GM19193 (cell line): ENCODE results near the gene POLE.

ENCODE experiments used
- POLR2A ChIP-seq: IDR thresholded peaks from 4 replicates; pipeline ENCODE4 v1.6.1; 2011; ENCODE audit not compliant: insufficient read depth, insufficient read length; ENCODE audit errors: extremely low read depth

The POLE gene

GRCh38 chr12:132635076-132635955 is 51.8 kb downstream of the POLE start:
- no peak for TF ChIP-seq POLR2A

DNA sequence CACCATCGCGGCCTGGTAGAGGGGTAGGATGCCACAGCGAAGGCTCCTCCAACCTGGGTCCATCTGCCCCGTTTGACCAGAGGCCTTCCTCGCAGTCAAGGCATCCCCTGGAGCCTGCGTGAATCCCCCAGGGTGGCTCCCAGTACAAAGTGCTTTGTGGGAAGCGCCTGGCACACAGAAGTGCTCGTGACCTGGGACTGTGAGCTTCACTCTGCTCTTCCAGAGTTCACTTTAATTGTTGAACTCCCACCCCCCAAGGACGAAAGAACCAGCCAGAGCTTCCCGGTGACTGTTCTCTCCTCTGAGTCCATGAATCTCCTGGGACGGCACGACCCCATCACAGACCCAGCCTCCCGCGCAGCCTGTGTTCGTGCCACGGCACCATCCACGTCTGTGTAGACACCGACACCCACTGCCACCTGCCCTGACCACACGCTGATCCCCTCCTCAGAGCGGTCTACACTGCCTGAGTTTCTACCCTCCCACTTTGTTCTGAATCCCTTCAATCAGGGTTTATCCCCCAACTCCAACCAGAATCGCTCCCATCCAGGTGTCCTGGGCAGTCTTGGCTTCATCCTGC is 52.6 kb downstream of the POLE start:
- TF ChIP-seq POLR2A = no peak

GRCh38 chr12:132633901-132634300 is 53.2 kb downstream of the POLE start:
- no peak for TF ChIP-seq POLR2A

GRCh38 chr12:132633398-132633797 is 53.7 kb downstream of the POLE start:
- TF ChIP-seq POLR2A = no peak

GRCh38 chr12:132632521-132633228 is 54.5 kb downstream of the POLE start:
- no peak for TF ChIP-seq POLR2A

- no peak for TF ChIP-seq POLR2A
These were observed 55.5 kb downstream of the POLE start for GRCh38 chr12:132631666-132632065.

DNA sequence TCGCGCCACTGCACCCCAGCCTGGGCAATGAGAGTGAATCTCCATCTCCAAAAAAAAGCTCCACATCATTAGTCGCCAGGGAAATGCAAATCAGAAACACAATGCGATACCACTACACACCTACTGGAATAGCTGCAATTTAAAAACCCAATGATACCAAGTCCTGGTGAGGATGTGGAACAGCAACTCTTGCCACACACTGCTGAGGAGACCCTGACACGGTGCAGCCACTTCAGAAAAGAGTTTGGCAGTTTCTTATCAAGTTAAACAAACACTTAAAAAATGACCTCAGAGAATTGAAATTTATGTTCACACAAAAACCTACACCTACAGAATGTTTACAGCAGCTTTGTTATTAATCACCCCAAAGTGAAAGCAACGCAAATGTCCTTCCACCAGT is 56.5 kb downstream of the POLE start:
- TF ChIP-seq POLR2A = no peak

DNA sequence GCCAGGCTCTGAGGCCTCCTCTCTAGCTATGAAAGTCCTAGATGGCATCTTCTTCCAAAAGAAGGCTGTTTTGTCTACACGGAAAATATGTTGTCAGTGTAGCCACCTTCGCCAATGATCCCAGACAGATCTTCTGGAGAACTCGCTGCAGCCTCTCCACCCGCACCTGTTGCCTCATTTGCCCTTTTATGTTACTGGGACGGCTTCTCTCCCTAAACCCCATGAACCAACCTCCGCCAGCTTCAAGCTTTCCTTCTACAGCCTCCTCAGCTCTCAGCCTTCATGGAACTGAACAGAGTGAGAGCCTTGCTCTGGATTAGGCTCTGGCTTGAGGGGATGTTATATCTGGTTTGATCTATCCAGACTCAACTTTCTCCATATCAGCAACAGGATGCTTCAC is 57.8 kb downstream of the POLE start:
- TF ChIP-seq POLR2A = no peak

- no peak for TF ChIP-seq POLR2A
These were observed 61.3 kb downstream of the POLE start for GRCh38 chr12:132625731-132626430.

- TF ChIP-seq POLR2A = no peak
These were observed 62.1 kb downstream of the POLE start for GRCh38 chr12:132624910-132625630.

DNA sequence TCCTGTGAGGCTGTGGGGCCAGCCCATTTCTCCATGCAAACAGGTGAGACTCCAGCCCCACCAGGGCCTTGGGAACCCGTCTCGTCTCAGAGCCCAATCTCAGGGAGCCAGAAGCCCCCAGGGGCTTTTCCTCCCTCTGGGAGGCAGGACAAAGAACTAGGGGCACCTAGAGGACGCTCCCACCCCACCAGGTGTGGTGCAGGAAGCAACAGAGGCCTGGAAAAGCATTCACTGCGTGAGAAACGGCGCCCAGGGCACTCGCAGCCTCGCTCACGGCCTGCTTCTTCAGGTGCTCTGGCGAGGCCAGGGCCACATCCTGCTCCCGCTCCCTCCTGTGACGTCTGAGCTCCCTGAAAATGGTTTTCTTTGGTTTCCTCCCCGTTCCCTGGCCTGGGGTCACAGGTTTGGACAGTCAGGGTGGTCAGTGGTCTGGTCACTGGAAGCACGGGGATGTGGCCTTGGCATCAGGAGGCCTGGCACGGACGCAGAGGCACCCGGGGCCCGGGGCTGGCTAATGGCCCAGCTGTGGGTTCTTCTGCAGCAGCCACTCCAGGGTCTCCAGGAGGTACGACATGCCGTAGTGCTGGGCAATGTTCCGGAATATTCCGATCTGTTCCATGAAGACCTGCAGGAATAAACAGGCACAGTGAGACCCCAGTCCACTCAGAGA is 62.8 kb downstream of the POLE start:
- TF ChIP-seq POLR2A = no peak

DNA sequence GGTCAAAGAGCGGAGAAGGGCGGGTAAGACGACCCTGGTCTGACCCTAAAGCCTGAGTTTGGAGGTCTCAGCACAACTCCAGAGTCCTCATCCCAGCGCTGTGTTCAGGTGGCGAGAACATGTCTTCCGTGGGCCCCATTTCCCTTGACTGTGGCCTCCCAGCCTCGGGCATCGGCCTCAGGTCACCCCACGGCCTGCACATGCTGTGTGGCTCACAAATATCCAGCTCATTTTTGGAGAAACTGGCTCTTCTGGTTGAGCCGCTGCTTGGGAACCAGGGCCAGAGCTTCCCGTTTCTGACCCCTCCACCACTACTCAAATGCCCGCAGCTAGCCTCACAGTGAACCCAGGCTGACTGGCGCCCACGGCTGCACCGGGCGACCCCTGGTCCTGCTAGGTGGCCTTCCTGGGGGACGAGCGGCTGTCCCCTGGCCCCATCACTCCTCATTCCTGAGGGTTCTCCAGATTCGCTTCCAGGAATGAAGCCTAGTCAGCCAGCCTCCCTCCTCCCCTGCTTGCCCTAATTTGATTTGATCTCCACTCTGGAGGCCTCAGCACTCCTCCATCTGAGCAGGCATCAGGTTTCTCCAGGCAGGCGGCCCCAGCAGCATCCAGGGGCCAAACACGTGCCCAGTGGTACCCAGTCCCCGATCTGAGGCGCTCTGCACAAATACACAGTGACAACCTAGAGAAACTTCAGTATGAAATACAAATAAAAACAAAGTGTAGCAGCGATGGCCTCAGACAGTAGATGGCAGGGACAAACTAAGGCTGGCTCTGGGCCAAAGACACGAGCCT is 63.9 kb downstream of the POLE start:
- no peak for TF ChIP-seq POLR2A

GRCh38 chr12:132622437-132623071 is 64.6 kb downstream of the POLE start:
- no peak for TF ChIP-seq POLR2A
